Muscle layer of colon (tissue), 2 donors: ENCODE measurements around the gene MAP2.

Experiments
- H3K27ac ChIP-seq: one replicate; pipeline ENCODE4 v1.7.0; 2013; ENCODE audit warnings: low read depth, mild to moderate bottlenecking, low read length, moderate library complexity
- H3K27me3 ChIP-seq, 2 donors: one replicate each; pipeline ENCODE4 v1.7.0; 2013; ENCODE audit warnings: low read length in 2 of 2, mild to moderate bottlenecking in 2 of 2; ENCODE audit not compliant: insufficient read depth in 2 of 2, control insufficient read depth in 1 of 2
- H3K36me3 ChIP-seq: one replicate; pipeline ENCODE4 v1.7.0; 2013; ENCODE audit warnings: mild to moderate bottlenecking, low read length; ENCODE audit not compliant: insufficient read depth
- H3K4me1 ChIP-seq: one replicate; pipeline ENCODE4 v1.7.0; 2013; ENCODE audit warnings: mild to moderate bottlenecking, low read length; ENCODE audit not compliant: insufficient read depth
- H3K4me3 ChIP-seq, 2 donors: one replicate each; pipeline ENCODE4 v1.7.0; 2013; ENCODE audit warnings: low read length in 2 of 2, low read depth in 1 of 2, mild to moderate bottlenecking in 1 of 2, moderate library complexity in 1 of 2
- H3K9ac ChIP-seq: one replicate; pipeline ENCODE4 v1.7.0; 2013; ENCODE audit warnings: low read length
- H3K9me3 ChIP-seq: one replicate; pipeline ENCODE4 v1.7.0; 2013; ENCODE audit warnings: mild to moderate bottlenecking, low read length
- donor health status: abdominal sarcoma.
- donor health status: Adenocarcinoma of cecum.

The MAP2 gene

GRCh38 chr2:209673811-209674210 lies 250.0 kb downstream of the MAP2 start:
- no peaks in the 10 kb centered on the region for H3K36me3 ChIP-seq
- no peak overlapping the region for H3K9ac ChIP-seq
- H3K4me1 ChIP-seq = no peaks in the 10 kb centered on the region
- H3K27me3 ChIP-seq = no peaks in the 10 kb centered on the region
- no peak overlapping the region for H3K27ac ChIP-seq
- no peaks in the 10 kb centered on the region for H3K9me3 ChIP-seq
- H3K4me3 ChIP-seq = no peak overlapping the region

GRCh38 chr2:209680596-209680995 lies 256.7 kb downstream of the MAP2 start:
- Histone ChIP-seq H3K36me3 (no peaks in the 10 kb centered on the region), H3K4me3 (no peak overlapping the region), H3K27ac (no peak overlapping the region), H3K9ac (no peak overlapping the region), H3K4me1 (no peaks in the 10 kb centered on the region), H3K27me3 (no peaks in the 10 kb centered on the region), H3K9me3 (no peaks in the 10 kb centered on the region)

GRCh38 chr2:209681201-209681735 lies 257.4 kb downstream of the MAP2 start:
- Histone ChIP-seq H3K9ac (no peak overlapping the region), H3K27ac (no peak overlapping the region), H3K27me3 (no peaks in the 10 kb centered on the region)

GRCh38 chr2:209682646-209683045 lies 258.8 kb downstream of the MAP2 start:
- Histone ChIP-seq H3K9ac (no peak overlapping the region), H3K27ac (no peak overlapping the region), H3K4me3 (no peak overlapping the region), H3K9me3 (no peaks in the 10 kb centered on the region), H3K36me3 (no peaks in the 10 kb centered on the region), H3K4me1 (no peaks in the 10 kb centered on the region), H3K27me3 (no peaks in the 10 kb centered on the region)

More at GRCh38 chr2:209681201-209681735, 257.4 kb downstream of the MAP2 start:
- no peaks in the 10 kb centered on the region for H3K9me3 ChIP-seq
- no peaks in the 10 kb centered on the region for H3K4me1 ChIP-seq
- no peak overlapping the region for H3K4me3 ChIP-seq
- H3K36me3 ChIP-seq = no peaks in the 10 kb centered on the region

GRCh38 chr2:209685340-209685739 lies 261.5 kb downstream of the MAP2 start:
- Histone ChIP-seq H3K27ac (no peak overlapping the region), H3K9ac (no peak overlapping the region)

GRCh38 chr2:209685963-209686362 lies 262.1 kb downstream of the MAP2 start:
- no peaks in the 10 kb centered on the region for H3K9me3 ChIP-seq
- H3K27me3 ChIP-seq = no peaks in the 10 kb centered on the region
- H3K4me1 ChIP-seq = no peaks in the 10 kb centered on the region
- no peak overlapping the region for H3K4me3 ChIP-seq
- no peak overlapping the region for H3K9ac ChIP-seq
- no peaks in the 10 kb centered on the region for H3K36me3 ChIP-seq
- no peak overlapping the region for H3K27ac ChIP-seq

More at GRCh38 chr2:209685340-209685739, 261.5 kb downstream of the MAP2 start:
- Histone ChIP-seq H3K9me3 (no peaks in the 10 kb centered on the region), H3K4me1 (no peaks in the 10 kb centered on the region), H3K36me3 (no peaks in the 10 kb centered on the region), H3K27me3 (no peaks in the 10 kb centered on the region), H3K4me3 (no peak overlapping the region)

- no peaks in the 10 kb centered on the region for H3K36me3 ChIP-seq
Measured at GRCh38 chr2:209686448-209686847, 262.6 kb downstream of the MAP2 start.

GRCh38 chr2:209687323-209687969 lies 263.6 kb downstream of the MAP2 start:
- Histone ChIP-seq H3K27me3 (no peaks in the 10 kb centered on the region), H3K4me3 (no peak overlapping the region), H3K36me3 (no peaks in the 10 kb centered on the region), H3K9me3 (no peaks in the 10 kb centered on the region), H3K4me1 (no peaks in the 10 kb centered on the region), H3K9ac (no peak overlapping the region), H3K27ac (no peak overlapping the region)

More at GRCh38 chr2:209686448-209686847, 262.6 kb downstream of the MAP2 start:
- no peak overlapping the region for H3K4me3 ChIP-seq
- H3K9me3 ChIP-seq = no peaks in the 10 kb centered on the region
- H3K4me1 ChIP-seq = no peaks in the 10 kb centered on the region
- no peaks in the 10 kb centered on the region for H3K27me3 ChIP-seq
- H3K27ac ChIP-seq = no peak overlapping the region
- no peak overlapping the region for H3K9ac ChIP-seq

- H3K4me3 ChIP-seq = no peak overlapping the region
- H3K4me1 ChIP-seq = no peaks in the 10 kb centered on the region
- H3K36me3 ChIP-seq = no peaks in the 10 kb centered on the region
- no peak overlapping the region for H3K27ac ChIP-seq
- no peaks in the 10 kb centered on the region for H3K27me3 ChIP-seq
- no peaks in the 10 kb centered on the region for H3K9me3 ChIP-seq
- no peak overlapping the region for H3K9ac ChIP-seq
Measured at GRCh38 chr2:209688385-209688784, 264.5 kb downstream of the MAP2 start.

GRCh38 chr2:209690029-209690754 lies 266.3 kb downstream of the MAP2 start:
- Histone ChIP-seq H3K4me3 (no peak overlapping the region), H3K27me3 (no peaks in the 10 kb centered on the region), H3K9ac (no peak overlapping the region), H3K9me3 (no peaks in the 10 kb centered on the region), H3K27ac (no peak overlapping the region), H3K36me3 (no peaks in the 10 kb centered on the region), H3K4me1 (no peaks in the 10 kb centered on the region)

- H3K27me3 ChIP-seq = no peaks in the 10 kb centered on the region
- no peaks in the 10 kb centered on the region for H3K4me1 ChIP-seq
- no peaks in the 10 kb centered on the region for H3K36me3 ChIP-seq
- H3K9me3 ChIP-seq = no peaks in the 10 kb centered on the region
- H3K4me3 ChIP-seq = no peak overlapping the region
- no peak overlapping the region for H3K9ac ChIP-seq
- H3K27ac ChIP-seq = no peak overlapping the region
Measured at GRCh38 chr2:209694748-209695147, 270.9 kb downstream of the MAP2 start.
